Measurements from ENCODE around the gene FRMD4B.

The FRMD4B gene

GRCh38 chr3:69200384-69201068 is 185.4 kb downstream of the FRMD4B start:
- no peak for TF ChIP-seq CTCF (IDR thresholded peaks at IDR 0.05)

- TF ChIP-seq CTCF (IDR thresholded peaks at IDR 0.05): no peak
Measured at GRCh38 chr3:69199942-69200341, 185.9 kb downstream of the FRMD4B start.

GRCh38 chr3:69197922-69198530 is 187.9 kb downstream of the FRMD4B start:
- TF ChIP-seq CTCF (IDR thresholded peaks at IDR 0.05): no peak

- TF ChIP-seq CTCF (IDR thresholded peaks at IDR 0.05): no peak
Measured at GRCh38 chr3:69197455-69197854, 188.4 kb downstream of the FRMD4B start.

- TF ChIP-seq CTCF (IDR thresholded peaks at IDR 0.05): no peak
Measured at GRCh38 chr3:69196876-69197275, 189.0 kb downstream of the FRMD4B start.

GRCh38 chr3:69194431-69195165 is 191.3 kb downstream of the FRMD4B start:
- no peak for TF ChIP-seq CTCF (IDR thresholded peaks at IDR 0.05)

- no peak for TF ChIP-seq CTCF (IDR thresholded peaks at IDR 0.05)
Measured at GRCh38 chr3:69193749-69194148, 192.1 kb downstream of the FRMD4B start.

All from LNCAP (cell line).